NCI-H2107 treated with DMSO at 0.1 percent for 48 hours (cell line): ENCODE results near the gene USP17L18.
"Not testable (repeated sequence)": the region's sequence is repeated elsewhere in the genome, so short reads cannot be mapped to it uniquely, and the experiment has no call there.

Source experiments
- DNase-seq: peaks from one replicate; lab custom pipeline; 2025; ENCODE audit not compliant: unreplicated experiment; lab: John Stamatoyannopoulos, UW

USP17L18 gene, protein sequence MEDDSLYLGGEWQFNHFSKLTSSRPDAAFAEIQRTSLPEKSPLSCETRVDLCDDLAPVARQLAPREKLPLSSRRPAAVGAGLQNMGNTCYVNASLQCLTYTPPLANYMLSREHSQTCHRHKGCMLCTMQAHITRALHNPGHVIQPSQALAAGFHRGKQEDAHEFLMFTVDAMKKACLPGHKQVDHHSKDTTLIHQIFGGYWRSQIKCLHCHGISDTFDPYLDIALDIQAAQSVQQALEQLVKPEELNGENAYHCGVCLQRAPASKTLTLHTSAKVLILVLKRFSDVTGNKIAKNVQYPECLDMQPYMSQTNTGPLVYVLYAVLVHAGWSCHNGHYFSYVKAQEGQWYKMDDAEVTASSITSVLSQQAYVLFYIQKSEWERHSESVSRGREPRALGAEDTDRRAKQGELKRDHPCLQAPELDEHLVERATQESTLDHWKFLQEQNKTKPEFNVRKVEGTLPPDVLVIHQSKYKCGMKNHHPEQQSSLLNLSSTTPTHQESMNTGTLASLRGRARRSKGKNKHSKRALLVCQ

DNA sequence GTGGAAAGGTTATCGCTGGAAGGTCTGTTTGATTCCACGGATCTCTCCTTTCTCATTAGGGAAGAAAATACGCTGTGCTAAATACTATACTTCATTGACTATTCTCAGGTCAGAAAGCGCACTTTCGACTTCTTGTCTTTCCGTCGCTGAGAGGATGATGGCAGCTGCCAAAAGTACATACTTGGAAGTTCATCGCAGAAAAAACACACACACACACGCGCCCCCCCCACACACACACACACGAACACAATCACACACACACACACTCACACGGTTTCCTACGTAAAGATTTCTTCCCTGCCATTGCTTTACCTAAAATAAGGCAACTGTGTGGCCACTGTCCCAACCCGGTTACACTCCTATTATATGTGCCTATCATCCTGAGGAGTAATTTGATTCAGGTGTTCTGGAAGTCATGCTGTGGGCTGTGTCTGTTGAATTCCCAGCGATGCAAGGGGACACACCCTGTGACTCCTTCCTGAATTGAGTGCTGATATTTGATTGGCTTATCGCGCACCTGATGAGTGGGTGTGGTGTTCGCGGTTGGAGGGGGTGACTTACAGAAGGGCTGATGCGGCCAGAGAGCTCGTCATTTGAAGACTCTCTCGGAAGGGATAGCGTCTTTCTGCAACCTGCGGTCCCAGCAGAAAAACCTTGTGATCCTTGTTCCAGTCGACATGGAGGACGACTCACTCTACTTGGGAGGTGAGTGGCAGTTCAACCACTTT, at the start of gene USP17L18:
TSS of gene USP17L18 (plus strand) at position 678 of the 728 bp plus-strand sequence. CDS start at position 678, 0 bp downstream.
- DNase-seq: not testable (repeated sequence)

DNA sequence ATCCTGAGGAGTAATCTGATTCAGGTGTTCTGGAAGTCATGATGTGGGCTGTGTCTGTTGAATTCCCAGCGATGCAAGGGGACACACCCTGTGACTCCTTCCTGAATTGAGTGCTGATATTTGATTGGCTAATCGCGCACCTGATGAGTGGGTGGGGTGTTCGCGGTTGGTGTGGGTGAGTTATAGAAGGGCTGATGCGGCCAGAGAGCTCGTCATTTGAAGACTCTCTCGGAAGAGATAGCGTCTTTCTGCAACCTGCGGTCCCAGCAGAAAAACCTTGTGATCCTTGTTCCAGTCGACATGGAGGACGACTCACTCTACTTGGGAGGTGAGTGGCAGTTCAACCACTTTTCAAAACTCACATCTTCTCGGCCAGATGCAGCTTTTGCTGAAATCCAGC, 38.1 kb upstream of the USP17L18 start, which contains the start of gene USP17L10:
TSS of gene USP17L10 (plus strand) at position 301 of the 400 bp plus-strand sequence. CDS start at position 301, 0 bp downstream.
- not testable (repeated sequence) for DNase-seq

DNA sequence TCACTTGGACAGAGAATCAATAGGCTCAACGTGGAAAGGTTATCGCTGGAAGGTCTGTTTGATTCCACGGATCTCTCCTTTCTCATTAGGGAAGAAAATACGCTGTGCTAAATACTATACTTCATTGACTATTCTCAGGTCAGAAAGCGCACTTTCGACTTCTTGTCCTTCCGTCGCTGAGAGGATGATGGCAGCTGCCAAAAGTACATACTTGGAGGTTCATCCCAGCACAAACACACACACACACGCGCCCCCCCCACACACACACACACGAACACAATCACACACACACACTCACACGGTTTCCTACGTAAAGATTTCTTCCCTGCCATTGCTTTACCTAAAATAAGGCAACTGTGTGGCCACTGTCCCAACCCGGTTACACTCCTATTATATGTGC, 33.7 kb upstream of the USP17L18 start:
- not testable (repeated sequence) for DNase-seq

DNA sequence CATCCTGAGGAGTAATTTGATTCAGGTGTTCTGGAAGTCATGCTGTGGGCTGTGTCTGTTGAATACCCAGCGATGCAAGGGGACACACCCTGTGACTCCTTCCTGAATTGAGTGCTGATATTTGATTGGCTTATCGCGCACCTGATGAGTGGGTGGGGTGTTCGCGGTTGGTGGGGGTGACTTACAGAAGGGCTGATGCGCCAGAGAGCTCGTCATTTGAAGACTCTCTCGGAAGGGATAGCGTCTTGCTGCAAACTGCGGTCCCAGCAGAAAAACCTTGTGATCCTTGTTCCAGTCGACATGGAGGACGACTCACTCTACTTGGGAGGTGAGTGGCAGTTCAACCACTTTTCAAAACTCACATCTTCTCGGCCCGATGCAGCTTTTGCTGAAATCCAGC, 33.3 kb upstream of the USP17L18 start, which contains the start of gene USP17L11:
TSS of gene USP17L11 (plus strand) at position 301 of the 400 bp plus-strand sequence. CDS start at position 301, 0 bp downstream.
- DNase-seq: not testable (repeated sequence)

DNA sequence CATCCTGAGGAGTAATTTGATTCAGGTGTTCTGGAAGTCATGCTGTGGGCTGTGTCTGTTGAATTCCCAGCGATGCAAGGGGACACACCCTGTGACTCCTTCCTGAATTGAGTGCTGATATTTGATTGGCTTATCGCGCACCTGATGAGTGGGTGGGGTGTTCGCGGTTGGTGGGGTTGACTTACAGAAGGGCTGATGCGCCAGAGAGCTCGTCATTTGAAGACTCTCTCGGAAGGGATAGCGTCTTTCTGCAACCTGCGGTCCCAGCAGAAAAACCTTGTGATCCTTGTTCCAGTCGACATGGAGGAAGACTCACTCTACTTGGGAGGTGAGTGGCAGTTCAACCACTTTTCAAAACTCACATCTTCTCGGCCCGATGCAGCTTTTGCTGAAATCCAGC, 28.6 kb upstream of the USP17L18 start, which contains the start of gene USP17L12:
TSS of gene USP17L12 (plus strand) at position 301 of the 400 bp plus-strand sequence. CDS start at position 301, 0 bp downstream.
- not testable (repeated sequence) for DNase-seq

DNA sequence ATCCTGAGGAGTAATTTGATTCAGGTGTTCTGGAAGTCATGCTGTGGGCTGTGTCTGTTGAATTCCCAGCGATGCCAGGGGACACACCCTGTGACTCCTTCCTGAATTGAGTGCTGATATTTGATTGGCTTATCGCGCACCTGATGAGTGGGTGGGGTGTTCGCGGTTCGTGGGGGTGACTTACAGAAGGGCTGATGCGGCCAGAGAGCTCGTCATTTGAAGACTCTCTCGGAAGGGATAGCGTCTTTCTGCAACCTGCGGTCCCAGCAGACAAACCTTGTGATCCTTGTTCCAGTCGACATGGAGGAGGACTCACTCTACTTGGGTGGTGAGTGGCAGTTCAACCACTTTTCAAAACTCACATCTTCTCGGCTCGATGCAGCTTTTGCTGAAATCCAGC, 23.8 kb upstream of the USP17L18 start, which contains the start of gene USP17L13:
TSS of gene USP17L13 (plus strand) at position 301 of the 400 bp plus-strand sequence. CDS start at position 301, 0 bp downstream.
- DNase-seq: not testable (repeated sequence)

DNA sequence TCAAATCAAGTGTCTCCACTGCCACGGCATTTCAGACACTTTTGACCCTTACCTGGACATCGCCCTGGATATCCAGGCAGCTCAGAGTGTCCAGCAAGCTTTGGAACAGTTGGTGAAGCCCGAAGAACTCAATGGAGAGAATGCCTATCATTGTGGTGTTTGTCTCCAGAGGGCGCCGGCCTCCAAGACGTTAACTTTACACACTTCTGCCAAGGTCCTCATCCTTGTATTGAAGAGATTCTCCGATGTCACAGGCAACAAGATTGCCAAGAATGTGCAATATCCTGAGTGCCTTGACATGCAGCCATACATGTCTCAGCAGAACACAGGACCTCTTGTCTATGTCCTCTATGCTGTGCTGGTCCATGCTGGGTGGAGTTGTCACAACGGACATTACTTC, 18.2 kb upstream of the USP17L18 start:
- not testable (repeated sequence) for DNase-seq

DNA sequence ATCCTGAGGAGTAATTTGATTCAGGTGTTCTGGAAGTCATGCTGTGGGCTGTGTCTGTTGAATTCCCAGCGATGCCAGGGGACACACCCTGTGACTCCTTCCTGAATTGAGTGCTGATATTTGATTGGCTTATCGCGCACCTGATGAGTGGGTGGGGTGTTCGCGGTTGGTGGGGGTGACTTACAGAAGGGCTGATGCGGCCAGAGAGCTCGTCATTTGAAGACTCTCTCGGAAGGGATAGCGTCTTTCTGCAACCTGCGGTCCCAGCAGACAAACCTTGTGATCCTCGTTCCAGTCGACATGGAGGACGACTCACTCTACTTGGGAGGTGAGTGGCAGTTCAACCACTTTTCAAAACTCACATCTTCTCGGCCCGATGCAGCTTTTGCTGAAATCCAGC, 14.3 kb upstream of the USP17L18 start, which contains the start of gene USP17L15:
TSS of gene USP17L15 (plus strand) at position 301 of the 400 bp plus-strand sequence. CDS start at position 301, 0 bp downstream.
- not testable (repeated sequence) for DNase-seq

DNA sequence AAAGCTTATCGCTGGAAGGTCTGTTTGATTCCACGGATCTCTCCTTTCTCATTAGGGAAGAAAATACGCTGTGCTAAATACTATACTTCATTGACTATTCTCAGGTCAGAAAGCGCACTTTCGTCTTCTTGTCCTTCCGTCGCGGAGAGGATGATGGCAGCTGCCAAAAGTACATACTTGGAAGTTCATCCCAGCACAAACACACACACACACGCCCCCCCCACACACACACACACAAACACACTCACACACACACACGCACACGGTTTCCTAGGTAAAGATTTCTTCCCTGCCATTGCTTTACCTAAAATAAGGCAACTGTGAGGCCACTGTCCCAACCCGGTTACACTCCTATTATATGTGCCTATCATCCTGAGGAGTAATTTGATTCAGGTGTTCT, 10.0 kb upstream of the USP17L18 start:
- DNase-seq: not testable (repeated sequence)

DNA sequence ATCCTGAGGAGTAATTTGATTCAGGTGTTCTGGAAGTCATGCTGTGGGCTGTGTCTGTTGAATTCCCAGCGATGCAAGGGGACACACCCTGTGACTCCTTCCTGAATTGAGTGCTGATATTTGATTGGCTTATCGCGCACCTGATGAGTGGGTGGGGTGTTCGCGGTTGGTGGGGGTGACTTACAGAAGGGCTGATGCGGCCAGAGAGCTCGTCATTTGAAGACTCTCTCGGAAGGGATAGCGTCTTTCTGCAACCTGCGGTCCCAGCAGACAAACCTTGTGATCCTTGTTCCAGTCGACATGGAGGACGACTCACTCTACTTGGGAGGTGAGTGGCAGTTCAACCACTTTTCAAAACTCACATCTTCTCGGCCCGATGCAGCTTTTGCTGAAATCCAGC, 4.9 kb upstream of the USP17L18 start, which contains the start of gene USP17L17:
TSS of gene USP17L17 (plus strand) at position 301 of the 400 bp plus-strand sequence. CDS start at position 301, 0 bp downstream.
- DNase-seq: not testable (repeated sequence)

DNA sequence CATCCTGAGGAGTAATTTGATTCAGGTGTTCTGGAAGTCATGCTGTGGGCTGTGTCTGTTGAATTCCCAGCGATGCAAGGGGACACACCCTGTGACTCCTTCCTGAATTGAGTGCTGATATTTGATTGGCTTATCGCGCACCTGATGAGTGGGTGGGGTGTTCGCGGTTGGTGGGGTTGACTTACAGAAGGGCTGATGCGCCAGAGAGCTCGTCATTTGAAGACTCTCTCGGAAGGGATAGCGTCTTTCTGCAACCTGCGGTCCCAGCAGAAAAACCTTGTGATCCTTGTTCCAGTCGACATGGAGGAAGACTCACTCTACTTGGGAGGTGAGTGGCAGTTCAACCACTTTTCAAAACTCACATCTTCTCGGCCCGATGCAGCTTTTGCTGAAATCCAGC, 4.6 kb downstream of the USP17L18 start, which contains the start of gene USP17L19:
TSS of gene USP17L19 (plus strand) at position 301 of the 400 bp plus-strand sequence. CDS start at position 301, 0 bp downstream.
- not testable (repeated sequence) for DNase-seq

DNA sequence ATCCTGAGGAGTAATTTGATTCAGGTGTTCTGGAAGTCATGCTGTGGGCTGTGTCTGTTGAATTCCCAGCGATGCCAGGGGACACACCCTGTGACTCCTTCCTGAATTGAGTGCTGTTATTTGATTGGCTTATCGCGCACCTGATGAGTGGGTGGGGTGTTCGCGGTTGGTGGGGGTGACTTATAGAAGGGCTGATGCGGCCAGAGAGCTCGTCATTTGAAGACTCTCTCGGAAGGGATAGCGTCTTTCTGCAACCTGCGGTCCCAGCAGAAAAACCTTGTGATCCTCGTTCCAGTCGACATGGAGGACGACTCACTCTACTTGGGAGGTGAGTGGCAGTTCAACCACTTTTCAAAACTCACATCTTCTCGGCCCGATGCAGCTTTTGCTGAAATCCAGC, 9.4 kb downstream of the USP17L18 start, which contains the start of gene USP17L20:
TSS of gene USP17L20 (plus strand) at position 301 of the 400 bp plus-strand sequence. CDS start at position 301, 0 bp downstream.
- not testable (repeated sequence) for DNase-seq

DNA sequence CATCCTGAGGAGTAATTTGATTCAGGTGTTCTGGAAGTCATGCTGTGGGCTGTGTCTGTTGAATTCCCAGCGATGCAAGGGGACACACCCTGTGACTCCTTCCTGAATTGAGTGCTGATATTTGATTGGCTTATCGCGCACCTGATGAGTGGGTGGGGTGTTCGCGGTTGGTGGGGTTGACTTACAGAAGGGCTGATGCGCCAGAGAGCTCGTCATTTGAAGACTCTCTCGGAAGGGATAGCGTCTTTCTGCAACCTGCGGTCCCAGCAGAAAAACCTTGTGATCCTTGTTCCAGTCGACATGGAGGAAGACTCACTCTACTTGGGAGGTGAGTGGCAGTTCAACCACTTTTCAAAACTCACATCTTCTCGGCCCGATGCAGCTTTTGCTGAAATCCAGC, 14.1 kb downstream of the USP17L18 start, which contains the start of gene USP17L21:
TSS of gene USP17L21 (plus strand) at position 301 of the 400 bp plus-strand sequence. CDS start at position 301, 0 bp downstream.
- DNase-seq: not testable (repeated sequence)

DNA sequence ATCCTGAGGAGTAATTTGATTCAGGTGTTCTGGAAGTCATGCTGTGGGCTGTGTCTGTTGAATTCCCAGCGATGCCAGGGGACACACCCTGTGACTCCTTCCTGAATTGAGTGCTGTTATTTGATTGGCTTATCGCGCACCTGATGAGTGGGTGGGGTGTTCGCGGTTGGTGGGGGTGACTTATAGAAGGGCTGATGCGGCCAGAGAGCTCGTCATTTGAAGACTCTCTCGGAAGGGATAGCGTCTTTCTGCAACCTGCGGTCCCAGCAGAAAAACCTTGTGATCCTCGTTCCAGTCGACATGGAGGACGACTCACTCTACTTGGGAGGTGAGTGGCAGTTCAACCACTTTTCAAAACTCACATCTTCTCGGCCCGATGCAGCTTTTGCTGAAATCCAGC, 18.9 kb downstream of the USP17L18 start, which contains the start of gene USP17L22:
TSS of gene USP17L22 (plus strand) at position 301 of the 400 bp plus-strand sequence. CDS start at position 301, 0 bp downstream.
- DNase-seq: not testable (repeated sequence)

DNA sequence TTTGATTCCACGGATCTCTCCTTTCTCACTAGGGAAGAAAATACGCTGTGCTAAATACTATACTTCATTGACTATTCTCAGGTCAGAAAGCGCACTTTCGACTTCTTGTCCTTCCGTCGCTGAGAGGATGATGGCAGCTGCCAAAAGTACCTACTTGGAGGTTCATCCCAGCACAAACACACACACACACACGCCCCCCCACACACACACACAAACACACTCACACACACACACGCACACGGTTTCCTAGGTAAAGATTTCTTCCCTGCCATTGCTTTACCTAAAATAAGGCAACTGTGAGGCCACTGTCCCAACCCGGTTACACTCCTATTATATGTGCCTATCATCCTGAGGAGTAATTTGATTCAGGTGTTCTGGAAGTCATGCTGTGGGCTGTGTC, 23.3 kb downstream of the USP17L18 start:
- not testable (repeated sequence) for DNase-seq
